ENCODE data around the gene SUCO. TPM values are rescaled to one million over a fixed set of nuclear protein-coding genes. Genes with fewer than 3 reads are reported as not detected.

Gene SUCO
- total RNA-seq, 3 donors from 2014 or later: 24.6 to 29.0 (median 24.6) TPM

GRCh38 chr1:172540635-172541034 lies 7.7 kb downstream of the SUCO start:
- H3K4me1 ChIP-seq (ENCODE audit: low read depth): peaks cover 2% of the 10 kb centered on the region
- TF ChIP-seq, protein P1, sequence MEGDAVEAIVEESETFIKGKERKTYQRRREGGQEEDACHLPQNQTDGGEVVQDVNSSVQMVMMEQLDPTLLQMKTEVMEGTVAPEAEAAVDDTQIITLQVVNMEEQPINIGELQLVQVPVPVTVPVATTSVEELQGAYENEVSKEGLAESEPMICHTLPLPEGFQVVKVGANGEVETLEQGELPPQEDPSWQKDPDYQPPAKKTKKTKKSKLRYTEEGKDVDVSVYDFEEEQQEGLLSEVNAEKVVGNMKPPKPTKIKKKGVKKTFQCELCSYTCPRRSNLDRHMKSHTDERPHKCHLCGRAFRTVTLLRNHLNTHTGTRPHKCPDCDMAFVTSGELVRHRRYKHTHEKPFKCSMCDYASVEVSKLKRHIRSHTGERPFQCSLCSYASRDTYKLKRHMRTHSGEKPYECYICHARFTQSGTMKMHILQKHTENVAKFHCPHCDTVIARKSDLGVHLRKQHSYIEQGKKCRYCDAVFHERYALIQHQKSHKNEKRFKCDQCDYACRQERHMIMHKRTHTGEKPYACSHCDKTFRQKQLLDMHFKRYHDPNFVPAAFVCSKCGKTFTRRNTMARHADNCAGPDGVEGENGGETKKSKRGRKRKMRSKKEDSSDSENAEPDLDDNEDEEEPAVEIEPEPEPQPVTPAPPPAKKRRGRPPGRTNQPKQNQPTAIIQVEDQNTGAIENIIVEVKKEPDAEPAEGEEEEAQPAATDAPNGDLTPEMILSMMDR (IDR thresholded peaks at IDR 0.05): no peak
- H3K4me3 ChIP-seq: no peak overlapping the region
- no peaks in the 10 kb centered on the region for H3K9me3 ChIP-seq
- ATAC-seq (no peak), DNase-seq (no peak)
- no peaks in the 10 kb centered on the region for H3K36me3 ChIP-seq (ENCODE audit: low read depth)
- intact Hi-C loops (cut with DNase I, micrococcal nuclease): no loop called here

GRCh38 chr1:172544481-172545104 lies 11.6 kb downstream of the SUCO start:
- H3K4me3 ChIP-seq: no peak overlapping the region
- ATAC-seq (no peak), DNase-seq (no peak)
- H3K9me3 ChIP-seq: no peaks in the 10 kb centered on the region
- H3K36me3 ChIP-seq (ENCODE audit: low read depth): no peaks in the 10 kb centered on the region
- TF ChIP-seq, protein P1 (IDR thresholded peaks at IDR 0.05): no peak
- no peaks in the 10 kb centered on the region for H3K4me1 ChIP-seq (ENCODE audit: low read depth)
- intact Hi-C loops (cut with DNase I, micrococcal nuclease): no loop called here

DNA sequence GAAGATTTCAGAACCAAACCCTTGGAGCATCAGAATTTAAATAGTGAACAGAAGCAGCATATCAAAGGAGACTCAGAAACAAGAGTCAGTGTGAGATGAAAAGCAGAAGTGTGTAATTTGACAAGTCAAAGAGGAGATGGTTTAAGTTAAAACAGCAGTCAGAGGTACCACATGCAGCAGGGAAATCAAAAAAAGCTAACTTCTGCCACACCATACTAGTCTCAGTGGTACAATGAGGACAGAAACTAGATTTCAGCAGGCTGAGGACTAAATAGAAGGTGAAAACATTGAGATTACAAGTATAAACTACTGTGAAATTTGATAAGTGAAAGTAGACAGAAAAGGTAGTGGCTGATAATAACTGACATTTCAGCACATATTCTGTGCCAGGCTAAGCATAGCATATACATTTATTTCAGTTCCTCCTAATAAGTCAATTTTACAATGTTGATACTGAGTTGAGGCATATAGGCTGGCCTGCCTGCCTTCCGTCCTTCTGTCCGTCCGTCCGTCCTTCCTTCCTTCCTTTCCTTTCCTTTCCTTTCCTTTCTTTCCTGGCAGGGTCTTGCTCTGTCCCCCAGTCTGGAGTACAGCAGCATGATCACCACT lies 12.6 kb downstream of the SUCO start:
- intact Hi-C loops (cut with DNase I, micrococcal nuclease): no loop called here
- no peaks in the 10 kb centered on the region for H3K9me3 ChIP-seq
- H3K4me3 ChIP-seq: no peak overlapping the region
- no peaks in the 10 kb centered on the region for H3K36me3 ChIP-seq (ENCODE audit: low read depth)
- no peak for DNase-seq
- ATAC-seq: no peak
- TF ChIP-seq, protein P1 (IDR thresholded peaks at IDR 0.05): no peak
- H3K4me1 ChIP-seq (ENCODE audit: low read depth): no peaks in the 10 kb centered on the region

GRCh38 chr1:172547071-172547470 lies 14.1 kb downstream of the SUCO start:
- ATAC-seq: no peak

DNA sequence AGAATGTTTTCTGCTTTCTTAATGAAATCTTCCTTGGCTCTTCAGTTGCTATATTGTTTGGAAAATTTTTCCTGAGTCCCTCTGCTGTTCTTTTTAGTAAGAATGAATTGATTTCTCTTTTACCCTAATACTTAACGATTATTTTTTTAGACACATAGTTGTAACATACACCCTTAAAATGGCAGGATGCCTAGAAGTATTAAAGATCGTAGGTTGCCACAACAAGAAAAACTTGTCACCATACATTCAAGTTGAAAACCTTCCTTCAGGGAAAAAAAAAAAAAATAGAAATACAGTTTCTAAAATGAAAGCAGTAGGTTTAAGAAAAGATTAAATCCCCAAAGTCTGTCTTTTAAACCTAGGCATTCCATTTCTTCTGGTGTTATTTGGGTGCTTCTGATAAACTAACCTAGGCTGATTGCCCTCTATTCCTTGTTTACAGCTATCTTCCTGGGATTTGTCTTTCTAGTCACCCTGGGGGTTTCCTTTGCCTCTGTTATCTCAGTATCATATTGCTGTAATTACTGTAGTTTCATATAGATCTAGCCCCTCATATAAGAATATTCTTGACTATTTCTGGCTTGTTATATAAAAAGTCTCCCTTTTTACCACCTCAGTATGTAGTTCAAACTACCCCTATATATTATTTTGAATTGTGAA lies 16.8 kb downstream of the SUCO start:
- ATAC-seq (no peak), DNase-seq (no peak)
- intact Hi-C loops (cut with DNase I, micrococcal nuclease): no loop called here
- TF ChIP-seq, protein P1 (IDR thresholded peaks at IDR 0.05): no peak
- Histone ChIP-seq H3K4me3 (no peak overlapping the region), H3K9me3 (no peaks in the 10 kb centered on the region), H3K36me3 (ENCODE audit: low read depth) (no peaks in the 10 kb centered on the region), H3K4me1 (ENCODE audit: low read depth) (no peaks in the 10 kb centered on the region)

More at GRCh38 chr1:172547071-172547470, 14.1 kb downstream of the SUCO start:
- no peak overlapping the region for H3K4me3 ChIP-seq
- TF ChIP-seq, protein P1 (IDR thresholded peaks at IDR 0.05): no peak
- no peaks in the 10 kb centered on the region for H3K36me3 ChIP-seq (ENCODE audit: low read depth)
- no peaks in the 10 kb centered on the region for H3K4me1 ChIP-seq (ENCODE audit: low read depth)
- H3K9me3 ChIP-seq: no peaks in the 10 kb centered on the region
- DNase-seq: no peak
- intact Hi-C loops (cut with DNase I, micrococcal nuclease): no loop called here

Data from mucosa of descending colon (tissue), 3 donors.